Activated CD8-positive, alpha-beta memory T cell treated with anti-CD3 and anti-CD28 coated beads for 1 hour (primary cell): Measurements from ENCODE around the gene AKR1B15.
"Not testable (repeated sequence)": the region's sequence is repeated elsewhere in the genome, so short reads cannot be mapped to it uniquely, and the experiment has no call there.

Experiments
- DNase-seq, 2 donors: peaks; one replicate each; pipeline ENCODE4 v3.0.0-alpha.2; 2020; ENCODE audit warnings: low read depth in 1 of 2; ENCODE audit errors: extremely low read depth in 1 of 2

Gene AKR1B15

DNA sequence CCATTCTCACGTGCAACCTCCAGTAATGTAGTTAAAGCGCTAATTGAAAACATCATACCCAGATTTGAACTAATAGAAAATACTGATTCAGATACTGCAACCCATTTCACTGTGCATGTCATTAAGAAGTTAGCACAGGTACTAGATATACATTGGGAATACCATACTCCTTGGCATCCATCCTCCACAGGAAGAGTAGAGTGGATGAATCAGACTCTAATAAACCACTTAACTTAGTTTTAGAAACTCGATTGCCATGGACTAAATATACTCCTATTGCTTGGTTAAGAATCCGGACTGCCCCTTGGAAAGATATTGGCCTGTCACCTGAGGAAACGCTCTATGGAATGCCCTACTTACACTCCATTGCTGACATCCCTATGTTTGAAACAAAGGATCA is 9.5 kb downstream of the AKR1B15 start:
- no peak for DNase-seq

DNA sequence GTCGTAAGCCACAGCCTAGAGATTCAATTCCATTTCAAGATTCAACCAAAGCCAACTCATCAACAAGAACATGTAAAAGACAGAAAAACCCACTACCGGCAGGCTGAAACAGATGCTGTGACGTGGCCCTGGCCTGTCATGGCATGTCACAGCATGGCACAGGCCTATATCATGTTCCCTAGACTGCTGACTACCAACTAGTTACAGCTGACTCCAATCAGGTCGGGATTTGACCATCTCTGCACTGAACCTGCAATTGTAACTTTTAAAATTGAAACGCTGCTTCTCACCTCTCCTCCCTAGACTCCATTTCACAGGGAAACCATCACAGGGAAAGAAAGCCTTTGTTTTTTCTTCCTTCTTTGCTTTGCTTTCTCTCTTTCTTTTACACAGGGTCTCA is 12.7 kb downstream of the AKR1B15 start:
- not testable (repeated sequence) for DNase-seq

DNA sequence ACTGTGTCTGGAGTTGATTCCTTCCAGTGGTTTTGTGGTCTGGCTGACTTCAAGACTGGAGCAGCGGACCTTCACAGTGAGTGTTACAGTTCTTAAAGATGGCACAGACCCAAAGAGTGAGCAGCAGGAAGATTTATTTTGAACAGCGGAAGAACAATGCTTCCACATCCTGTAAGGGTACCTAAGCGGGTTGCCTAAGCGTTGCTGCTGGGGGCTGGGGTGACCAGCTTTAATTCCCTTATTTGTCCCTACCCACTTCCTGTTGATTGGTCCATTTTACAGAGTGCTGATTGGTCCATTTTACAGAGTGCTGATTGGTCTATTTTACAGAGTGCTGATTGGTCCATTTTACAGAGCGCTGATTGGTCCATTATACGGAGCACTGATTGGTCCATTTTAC is 13.2 kb downstream of the AKR1B15 start:
- no peak for DNase-seq

DNA sequence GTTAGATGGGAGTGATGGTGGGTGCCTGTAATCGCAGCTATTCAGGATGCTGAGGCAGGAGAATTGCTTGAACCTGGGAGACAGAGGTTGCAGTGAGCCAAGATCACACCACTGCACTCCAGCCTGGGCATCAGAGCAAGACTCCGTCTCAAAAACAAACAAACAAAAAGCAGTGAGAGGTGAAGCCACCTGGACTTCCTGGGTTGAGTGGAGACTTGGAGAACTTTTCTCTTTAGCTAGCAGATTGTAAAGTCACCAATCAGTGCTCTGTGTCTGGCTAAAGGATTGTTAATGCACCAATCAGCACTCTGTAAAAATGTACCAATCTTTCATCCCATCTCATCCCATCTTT is 14.5 kb downstream of the AKR1B15 start:
- not testable (repeated sequence) for DNase-seq

DNA sequence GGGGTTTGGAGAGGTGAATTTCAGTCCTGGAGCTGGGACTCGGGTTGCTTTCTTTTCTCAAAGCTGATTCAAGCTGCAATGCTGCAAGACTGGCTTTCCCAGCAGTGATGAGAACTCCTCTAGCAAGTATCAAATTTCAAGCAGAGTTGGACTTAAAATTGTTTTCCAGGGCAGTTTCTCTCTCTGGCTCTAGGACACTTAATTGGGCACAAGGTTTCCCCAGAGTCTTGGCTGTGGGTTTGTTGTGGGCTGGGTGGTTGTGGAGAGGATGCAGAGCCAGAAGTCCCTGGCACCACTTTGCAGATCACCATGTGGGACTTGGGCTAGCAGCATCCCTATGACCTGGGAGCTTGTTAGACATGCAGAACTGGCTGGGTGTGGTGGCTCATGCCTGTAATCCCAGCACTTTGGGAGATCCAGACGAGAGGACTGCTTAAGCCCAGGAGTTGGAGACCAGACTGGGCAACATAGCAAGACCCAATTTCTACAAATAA is 16.8 kb downstream of the AKR1B15 start:
- no peak for DNase-seq

DNA sequence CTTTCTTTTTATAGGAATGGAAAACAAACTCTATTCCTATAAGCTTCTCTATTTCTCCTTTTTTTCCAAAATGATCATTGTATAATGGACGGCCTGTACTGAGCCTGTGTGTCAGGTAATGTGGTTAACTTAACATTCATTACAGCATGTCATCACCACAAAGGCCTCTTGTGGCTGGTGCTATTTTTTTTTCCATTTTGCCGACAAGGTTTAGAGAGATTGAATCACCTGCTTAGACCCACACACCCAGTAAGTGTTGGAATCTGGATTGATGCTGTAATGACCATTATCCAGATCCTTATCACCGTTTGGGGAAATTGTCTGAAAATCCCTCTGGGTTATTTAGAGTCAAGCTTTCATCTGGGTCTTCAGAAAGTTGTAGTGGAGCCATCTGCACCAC is 18.5 kb downstream of the AKR1B15 start:
- no peak for DNase-seq

DNA sequence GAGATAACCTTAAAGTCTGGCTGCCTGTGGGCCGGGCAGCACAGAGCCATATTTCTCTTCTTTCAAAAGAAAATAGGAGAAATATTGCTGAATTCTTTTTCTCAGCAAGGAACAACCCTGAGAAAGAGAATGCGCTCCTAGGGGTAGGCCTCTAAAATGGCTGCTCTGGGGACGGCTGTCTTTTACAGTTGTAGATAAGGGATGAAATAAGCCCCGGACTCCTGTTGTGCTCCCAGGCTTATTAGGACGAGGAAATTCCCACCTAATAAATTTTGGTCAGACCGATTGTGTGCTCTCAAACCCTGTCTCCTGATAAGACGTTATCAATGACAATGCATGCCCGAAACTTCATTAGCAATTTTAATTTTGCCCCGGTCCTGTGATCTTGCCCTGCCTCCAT is 21.1 kb downstream of the AKR1B15 start:
- DNase-seq: not testable (repeated sequence)

DNA sequence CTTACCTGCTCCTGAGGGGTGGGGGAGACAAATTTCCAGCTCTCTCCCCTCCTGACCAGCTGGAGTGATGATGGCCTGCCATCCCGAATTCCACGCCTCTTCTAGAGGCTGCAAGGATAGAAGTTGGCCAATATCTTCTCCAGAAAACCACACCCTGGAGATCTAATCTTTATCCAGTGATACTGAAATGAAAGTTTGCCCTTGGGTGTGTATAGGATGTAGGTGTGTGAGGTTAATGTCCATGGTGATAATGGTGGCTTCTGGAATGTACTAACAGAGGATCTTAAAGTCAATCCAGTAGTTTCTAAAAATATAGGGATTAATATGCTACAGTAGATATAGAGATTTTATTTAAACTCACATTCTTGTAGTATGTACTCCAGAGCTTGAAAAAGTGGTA is 22.2 kb downstream of the AKR1B15 start:
- no peak for DNase-seq

DNA sequence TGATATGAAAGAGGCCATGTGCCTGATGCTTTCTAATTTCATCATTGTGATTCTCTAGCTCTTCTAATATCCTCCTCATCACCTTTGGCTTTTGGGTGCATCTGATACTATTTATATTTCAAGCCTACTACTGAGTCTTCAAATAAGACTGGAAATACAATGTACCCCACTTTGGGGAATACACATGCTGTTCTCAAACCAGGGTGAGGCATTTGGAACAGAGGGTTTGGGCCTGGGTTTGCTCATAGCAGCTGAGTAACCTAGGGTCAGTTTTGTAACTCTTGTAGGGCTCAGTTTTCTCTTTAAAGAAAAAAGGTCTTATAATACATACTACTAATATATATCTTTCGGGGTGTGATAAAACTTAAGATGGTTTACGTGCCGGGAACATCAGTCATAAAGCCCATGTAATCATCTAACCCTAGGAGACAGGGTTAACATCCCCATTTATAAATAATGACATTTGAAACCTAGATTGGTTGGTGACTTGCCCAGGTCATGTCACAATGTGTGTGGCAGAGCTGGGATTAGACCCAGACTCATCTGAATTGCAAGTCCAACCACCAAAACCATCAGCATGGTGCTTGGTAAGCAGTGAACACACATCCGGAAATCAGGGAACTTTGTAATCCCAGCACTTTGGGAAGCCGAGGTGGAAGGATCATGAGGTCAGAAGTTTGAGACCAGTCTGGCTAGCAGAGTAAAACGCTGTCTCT is 23.0 kb downstream of the AKR1B15 start:
- no peak for DNase-seq

DNA sequence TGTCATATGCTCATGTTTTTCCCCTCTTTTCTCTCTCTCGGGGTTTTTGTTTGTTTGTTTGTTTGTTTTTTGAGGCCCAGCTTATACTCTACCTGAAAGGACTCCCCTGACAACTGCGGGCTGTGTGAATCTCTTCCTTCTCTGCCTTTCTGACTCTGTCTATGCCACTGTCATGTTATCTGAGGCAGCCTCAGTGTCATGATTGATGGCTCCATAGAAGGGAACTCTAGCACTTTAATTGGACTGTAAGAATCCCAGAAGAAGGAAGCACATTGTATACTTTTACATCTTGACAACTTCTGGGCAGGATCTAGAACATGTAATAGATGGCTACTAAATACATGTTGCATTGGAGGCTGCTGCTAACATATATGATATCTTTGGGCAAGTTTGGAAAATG is 25.4 kb downstream of the AKR1B15 start:
- no peak for DNase-seq

DNA sequence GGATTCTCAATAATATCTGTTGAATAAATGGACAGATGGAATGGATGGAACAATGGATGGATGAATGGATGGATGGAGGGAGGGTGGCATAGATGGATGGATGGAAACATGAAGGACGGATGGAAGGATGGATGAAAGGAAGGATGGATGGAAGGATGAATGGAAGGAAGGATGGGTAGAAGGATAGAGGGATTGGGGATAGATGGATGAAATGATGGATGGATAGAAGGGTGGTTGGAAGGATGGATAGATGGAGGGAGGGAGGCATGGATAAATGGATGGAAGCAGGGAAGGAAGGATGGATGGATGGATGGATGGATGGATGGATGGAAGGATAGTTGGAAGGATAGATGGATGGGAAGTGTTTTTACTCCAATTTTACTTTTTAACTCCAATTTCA is 35.4 kb downstream of the AKR1B15 start:
- no peak for DNase-seq

DNA sequence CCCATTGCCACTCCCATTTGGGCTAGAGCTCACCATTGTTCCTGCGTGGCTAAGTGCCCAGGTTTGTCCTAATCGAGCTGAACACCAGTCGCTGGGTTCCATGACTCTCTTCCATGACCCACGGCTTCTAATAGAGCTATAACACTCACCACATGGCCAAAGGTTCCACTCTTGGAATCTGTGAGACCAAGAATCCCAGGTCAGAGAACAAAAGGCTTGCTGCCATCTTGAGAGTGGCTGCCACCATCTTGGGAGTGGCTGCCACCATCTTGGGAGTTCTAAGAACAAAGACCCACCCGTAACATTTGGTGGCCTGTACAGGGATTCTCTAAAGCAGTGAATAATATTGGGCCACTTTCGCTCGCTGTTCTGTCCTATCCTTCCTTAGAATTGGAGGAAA is 37.0 kb downstream of the AKR1B15 start:
- no peak for DNase-seq

DNA sequence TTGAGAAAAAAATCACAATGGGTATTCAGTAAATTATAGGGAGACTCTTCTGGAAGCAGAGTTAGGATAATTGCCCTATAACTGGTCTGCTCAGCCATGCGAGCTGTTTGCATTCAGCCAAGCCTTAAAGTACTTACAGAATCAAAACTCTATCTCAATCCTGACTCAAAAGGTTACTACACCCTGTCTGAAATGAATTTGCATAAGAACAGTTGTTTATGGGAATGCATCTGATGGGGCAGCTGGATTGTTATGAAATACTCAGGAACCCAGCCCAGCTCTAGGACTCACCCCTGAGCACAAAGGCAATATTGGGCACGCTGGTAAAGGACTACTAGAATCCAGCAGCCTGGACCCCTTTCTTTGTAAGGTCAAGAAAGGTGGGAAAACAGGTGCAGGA is 38.8 kb downstream of the AKR1B15 start:
- DNase-seq: no peak

DNA sequence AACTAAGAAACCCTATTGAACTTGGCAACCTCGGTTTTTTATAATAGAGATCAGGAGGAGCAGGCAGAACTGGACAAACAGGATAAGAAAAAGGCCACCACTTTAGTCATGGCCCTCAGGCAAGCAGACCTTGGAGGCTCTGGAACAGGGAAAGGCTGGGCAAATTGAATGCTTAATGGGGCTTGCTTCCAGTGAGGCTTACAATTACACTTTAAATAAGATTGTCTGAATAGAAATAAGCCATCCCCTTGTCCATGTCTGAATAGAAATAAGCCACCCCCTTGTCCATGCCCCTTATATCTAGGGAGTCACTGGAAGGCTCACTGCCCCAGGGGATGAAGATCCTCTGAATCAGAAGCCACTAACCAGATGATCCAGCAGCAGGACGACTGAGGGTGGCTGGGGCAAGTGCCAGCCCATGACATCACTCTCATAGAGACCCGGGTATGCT is 40.6 kb downstream of the AKR1B15 start:
- DNase-seq: no peak

DNA sequence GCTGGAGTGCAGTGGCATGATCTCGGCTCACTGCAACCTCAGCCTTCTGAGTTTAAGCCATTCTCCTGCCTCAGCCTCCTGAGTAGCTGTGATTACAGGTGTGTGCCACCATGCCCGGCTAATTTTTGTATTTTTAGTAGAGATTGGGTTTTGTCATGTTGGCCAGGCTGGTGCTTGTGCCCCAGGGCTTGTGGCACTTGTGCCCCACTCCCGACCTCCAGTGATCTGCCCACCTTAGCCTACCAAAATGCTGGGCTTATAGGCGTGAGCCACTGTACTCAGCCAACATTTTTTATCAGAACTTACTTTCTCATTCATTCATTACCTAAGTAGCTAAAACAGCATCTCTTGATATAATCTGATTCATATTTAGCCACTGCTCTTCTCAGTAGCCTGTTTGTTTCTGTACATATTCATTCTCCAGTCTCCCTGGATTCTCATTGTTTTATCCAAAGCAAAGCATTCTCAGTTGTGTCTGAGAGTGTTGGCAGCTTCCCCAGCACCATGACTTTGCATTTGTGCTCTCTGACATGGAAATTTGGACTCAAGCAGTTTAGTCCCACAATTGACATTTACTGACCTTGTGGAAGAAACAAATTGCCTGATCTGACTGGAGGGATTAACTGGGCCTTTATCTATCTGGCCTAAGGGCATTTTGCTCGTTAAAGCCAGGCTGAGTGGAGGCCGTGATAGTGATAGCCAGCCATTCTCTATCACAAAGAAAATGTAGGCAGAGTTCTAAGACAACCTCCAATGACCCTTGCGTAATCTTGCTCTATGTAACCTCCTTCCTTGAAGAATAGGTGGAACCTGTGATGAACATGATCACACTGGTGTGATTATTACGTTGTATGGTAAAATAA is 44.9 kb downstream of the AKR1B15 start:
- no peak for DNase-seq

DNA sequence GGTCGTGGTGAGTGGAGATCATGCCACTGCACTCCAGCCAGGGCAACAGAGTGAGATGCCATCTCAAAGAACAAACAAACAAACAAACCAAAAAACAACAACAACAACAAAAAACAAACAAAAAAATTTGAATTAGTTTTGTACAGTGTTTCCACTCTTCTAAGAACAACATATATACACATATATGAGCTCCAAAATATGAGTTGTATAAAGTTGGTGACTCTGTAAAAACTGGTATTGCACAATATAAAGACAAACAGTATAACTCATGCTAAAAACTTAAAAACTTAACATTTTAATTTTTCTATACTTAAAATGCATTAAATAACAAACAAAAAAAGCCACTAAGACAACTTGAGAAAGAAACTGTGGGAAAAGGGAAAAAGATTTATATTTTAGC is 46.0 kb downstream of the AKR1B15 start:
- no peak for DNase-seq

DNA sequence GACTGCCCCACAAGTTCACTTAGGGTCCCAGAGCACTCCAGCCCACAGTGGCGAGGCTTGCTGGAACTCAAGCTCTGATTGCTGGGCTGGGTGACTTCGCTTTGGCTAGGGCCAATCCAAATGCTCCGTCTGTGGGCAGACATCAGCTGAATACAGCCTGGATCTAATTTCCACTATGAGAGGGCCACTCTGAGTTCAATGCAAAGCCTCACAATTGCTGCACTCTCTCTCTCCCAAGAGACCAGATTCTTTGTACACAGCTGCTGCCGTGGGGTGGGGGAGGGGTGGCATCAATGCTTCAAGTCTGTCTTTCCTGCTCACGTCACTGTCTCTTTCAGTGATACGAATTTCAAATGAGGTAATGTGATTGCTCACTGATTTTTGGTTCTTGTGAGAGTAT is 50.5 kb downstream of the AKR1B15 start:
- no peak for DNase-seq

DNA sequence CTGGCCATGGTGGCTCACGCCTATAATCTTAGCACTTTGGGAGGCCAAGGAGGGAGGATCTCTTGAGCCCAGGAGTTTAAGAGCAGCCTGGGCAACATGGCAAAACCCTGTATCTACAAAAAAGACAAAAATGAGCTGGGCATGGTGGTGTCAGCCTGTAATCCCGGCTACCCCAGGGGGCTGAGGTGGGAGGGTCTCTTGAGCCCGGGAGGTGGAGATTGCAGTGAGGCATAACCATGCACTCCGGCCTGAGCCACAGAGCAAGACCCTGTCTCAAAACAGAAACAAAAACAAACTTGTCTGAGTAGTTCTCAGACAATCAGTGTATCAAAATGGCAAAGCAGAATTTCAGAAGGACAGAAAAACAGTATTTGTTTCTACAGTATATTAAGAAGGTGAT is 52.5 kb downstream of the AKR1B15 start:
- no peak for DNase-seq

DNA sequence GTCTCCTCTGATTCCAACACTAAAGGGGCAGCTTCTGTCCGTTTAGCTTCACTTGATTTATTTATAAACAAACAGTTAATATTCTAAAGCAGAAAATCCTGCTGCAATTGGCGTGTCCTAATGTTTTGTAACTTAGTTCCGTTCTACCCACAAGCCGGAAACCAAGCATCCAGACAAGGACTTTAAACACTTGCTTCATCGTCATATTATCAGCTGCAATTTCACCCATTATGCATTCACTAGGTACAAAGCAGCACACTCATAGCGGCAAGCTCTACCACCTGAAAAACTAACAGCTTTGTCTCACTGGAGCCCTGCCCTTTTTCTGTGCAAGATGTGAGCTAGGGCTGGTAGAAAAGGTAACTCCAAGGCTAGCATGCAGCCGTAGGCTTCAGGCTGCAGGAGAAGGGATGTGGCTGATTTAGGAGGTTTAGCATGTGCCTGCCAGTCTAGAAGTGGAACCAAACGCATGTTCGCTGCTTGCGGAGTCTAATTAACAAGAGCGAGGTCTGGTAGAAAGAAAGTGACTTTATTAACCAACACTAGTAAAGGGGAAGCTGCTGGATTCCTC is 54.1 kb downstream of the AKR1B15 start:
- no peak for DNase-seq

DNA sequence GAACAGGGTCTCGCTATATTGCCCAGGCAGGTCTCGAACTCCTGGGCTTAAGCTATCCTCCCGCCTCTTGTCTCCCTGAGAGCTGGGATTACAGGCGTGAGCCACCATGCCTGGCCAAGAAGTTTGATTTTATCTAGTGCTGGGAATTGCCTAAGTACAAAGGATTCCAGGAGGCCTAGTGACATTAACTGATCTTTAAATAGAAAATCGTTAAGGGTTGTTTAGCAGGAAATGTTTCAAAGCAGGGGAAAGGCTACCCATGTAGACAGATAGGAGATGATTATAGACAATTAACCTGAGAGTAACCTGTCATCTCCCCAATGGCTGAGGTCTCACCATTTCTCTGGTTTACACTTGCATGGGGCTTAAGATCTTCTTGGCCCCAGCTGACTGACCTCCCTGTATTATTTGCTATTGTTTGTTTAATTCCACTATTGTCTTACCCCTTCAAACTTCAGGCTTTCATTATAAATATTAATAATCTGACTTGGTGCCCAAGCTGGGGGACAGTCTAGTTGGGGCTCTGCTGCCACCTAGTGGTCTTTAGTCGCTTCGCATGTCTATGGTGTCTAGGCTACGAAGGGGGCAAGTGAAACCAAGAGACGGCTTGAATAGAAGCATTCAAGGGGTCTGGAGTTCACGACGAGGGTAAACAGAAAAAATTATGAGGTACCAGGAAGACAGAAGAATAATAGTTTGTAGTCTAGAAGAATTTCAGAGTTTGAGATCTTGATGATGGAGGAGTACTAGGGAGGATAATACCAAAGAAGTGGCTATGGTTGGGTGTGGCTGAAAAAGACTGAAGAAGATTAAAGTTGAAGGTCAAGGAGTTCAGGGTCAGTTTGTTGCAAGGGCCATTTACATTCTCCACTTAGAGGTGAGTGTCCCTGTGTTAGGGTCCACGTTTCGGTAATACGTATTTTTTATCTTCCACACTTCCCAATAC is 57.3 kb downstream of the AKR1B15 start:
- peak; percentile 15 to 34 for DNase-seq
